Osteocyte (in vitro differentiated cells): ENCODE measurements around the gene KLHDC8B. TPM values are rescaled to one million over a fixed set of nuclear protein-coding genes. Genes with fewer than 3 reads are reported as not detected.

ENCODE experiments used
- DNase-seq: peaks from one replicate; pipeline ENCODE4 v3.0.0; 2021; ENCODE audit warnings: mixed read lengths; ENCODE audit not compliant: unreplicated experiment; ENCODE audit errors: extremely low spot score
- H3K27ac Mint-ChIP-seq: one replicate; pipeline ENCODE4 v1.8.0; 2021; ENCODE audit warnings: mild to moderate bottlenecking, mixed read lengths; ENCODE audit not compliant: unreplicated experiment
- H3K27me3 Mint-ChIP-seq: one replicate; pipeline ENCODE4 v1.8.0; 2021; ENCODE audit warnings: mixed read lengths; ENCODE audit not compliant: unreplicated experiment
- H3K36me3 Mint-ChIP-seq: one replicate; pipeline ENCODE4 v1.8.0; 2021; ENCODE audit warnings: mixed read lengths; ENCODE audit not compliant: unreplicated experiment
- H3K4me1 Mint-ChIP-seq: one replicate; pipeline ENCODE4 v1.8.0; 2021; ENCODE audit warnings: mixed read lengths; ENCODE audit not compliant: unreplicated experiment
- H3K4me3 Mint-ChIP-seq: one replicate; pipeline ENCODE4 v1.8.0; 2021; ENCODE audit warnings: mild to moderate bottlenecking, moderate library complexity, mixed read lengths; ENCODE audit not compliant: unreplicated experiment
- H3K9me3 Mint-ChIP-seq: one replicate; pipeline ENCODE4 v1.8.0; 2021; ENCODE audit warnings: mixed read lengths; ENCODE audit not compliant: unreplicated experiment
- CTCF ChIP-seq: fragments of 200-600 bp; sonication (generic); IDR thresholded peaks from 2 replicates; pipeline ENCODE4 v1.5.0; 2021; ENCODE audit warnings: antibody characterized with exemption, mild to moderate bottlenecking, moderate library complexity
- total RNA-seq: library from RNA; stranded (reverse); gene quantifications from 2 replicates; pipeline ENCODE4 v1.2.1, GENCODE V29; 2021

KLHDC8B gene
- total RNA-seq, 1 donor from 2014 or later, result 17.9 TPM

- Mint-ChIP-seq H3K27me3 (no peaks in the 10 kb centered on the region), H3K4me1 (no peaks in the 10 kb centered on the region), H3K4me3 (no peak overlapping the region), H3K36me3 (no peaks in the 10 kb centered on the region), H3K9me3 (no peaks in the 10 kb centered on the region), H3K27ac (no peak overlapping the region)
- no peak for DNase-seq
- TF ChIP-seq CTCF, result peak; percentile 24
Observed at GRCh38 chr3:49158103-49158709, 13.2 kb upstream of the KLHDC8B start.

- H3K9me3 Mint-ChIP-seq, result no peaks in the 10 kb centered on the region
- peaks cover 2% of the 10 kb centered on the region for H3K36me3 Mint-ChIP-seq
- no peak for DNase-seq
- H3K4me3 Mint-ChIP-seq, result no peak overlapping the region
- no peak overlapping the region for H3K27ac Mint-ChIP-seq
- no peak for TF ChIP-seq CTCF
- H3K4me1 Mint-ChIP-seq, result no peaks in the 10 kb centered on the region
- no peaks in the 10 kb centered on the region for H3K27me3 Mint-ChIP-seq
Observed at GRCh38 chr3:49158792-49159191, 12.6 kb upstream of the KLHDC8B start.

- H3K27me3 Mint-ChIP-seq, result no peaks in the 10 kb centered on the region
- no peak overlapping the region for H3K27ac Mint-ChIP-seq
- DNase-seq, result no peak
- H3K36me3 Mint-ChIP-seq, result peaks cover 6% of the 10 kb centered on the region
- H3K9me3 Mint-ChIP-seq, result no peaks in the 10 kb centered on the region
- H3K4me3 Mint-ChIP-seq, result no peak overlapping the region
- H3K4me1 Mint-ChIP-seq, result peaks cover 11% of the 10 kb centered on the region
- TF ChIP-seq CTCF, result no peak
Observed at GRCh38 chr3:49161197-49161596, 10.2 kb upstream of the KLHDC8B start.

GRCh38 chr3:49161808-49162530 lies 9.4 kb upstream of the KLHDC8B start:
- H3K27ac Mint-ChIP-seq, result no peak overlapping the region
- peaks cover 18% of the 10 kb centered on the region for H3K4me1 Mint-ChIP-seq
- H3K4me3 Mint-ChIP-seq, result no peak overlapping the region
- DNase-seq, result no peak
- no peak for TF ChIP-seq CTCF
- H3K27me3 Mint-ChIP-seq, result no peaks in the 10 kb centered on the region
- H3K36me3 Mint-ChIP-seq, result peaks cover 6% of the 10 kb centered on the region
- H3K9me3 Mint-ChIP-seq, result no peaks in the 10 kb centered on the region

GRCh38 chr3:49162751-49163419 lies 8.5 kb upstream of the KLHDC8B start:
- no peak overlapping the region for H3K27ac Mint-ChIP-seq
- no peak overlapping the region for H3K4me3 Mint-ChIP-seq
- H3K36me3 Mint-ChIP-seq, result peaks cover 6% of the 10 kb centered on the region
- TF ChIP-seq CTCF, result no peak
- no peak for DNase-seq
- H3K4me1 Mint-ChIP-seq, result peaks cover 18% of the 10 kb centered on the region
- no peaks in the 10 kb centered on the region for H3K27me3 Mint-ChIP-seq
- no peaks in the 10 kb centered on the region for H3K9me3 Mint-ChIP-seq
